GM19239 (cell line): ENCODE measurements around the gene DAPK3.
"Not testable (repeated sequence)": the region's sequence is repeated elsewhere in the genome, so short reads cannot be mapped to it uniquely, and the experiment has no call there.

Experiments used
- DNase-seq: peaks from one replicate; pipeline ENCODE4 v3.0.0; 2011; ENCODE audit warnings: low spot score; ENCODE audit not compliant: insufficient read length
- FAIRE-seq: peaks from 2 replicates; lab custom pipeline; 2011; peaks lifted over from hg19 to GRCh38; lab: Jason Lieb, UNC

DAPK3 gene

GRCh38 chr19:3970808-3971598 lies at the start of gene DAPK3:
Gene DAPK3, minus strand, starts transcription at chr19:3971099. Its CDS starts 1,364 bp downstream, at chr19:3969735.
- DNase-seq: peak; percentile 98
- FAIRE-seq: peak; percentile 88

DNA sequence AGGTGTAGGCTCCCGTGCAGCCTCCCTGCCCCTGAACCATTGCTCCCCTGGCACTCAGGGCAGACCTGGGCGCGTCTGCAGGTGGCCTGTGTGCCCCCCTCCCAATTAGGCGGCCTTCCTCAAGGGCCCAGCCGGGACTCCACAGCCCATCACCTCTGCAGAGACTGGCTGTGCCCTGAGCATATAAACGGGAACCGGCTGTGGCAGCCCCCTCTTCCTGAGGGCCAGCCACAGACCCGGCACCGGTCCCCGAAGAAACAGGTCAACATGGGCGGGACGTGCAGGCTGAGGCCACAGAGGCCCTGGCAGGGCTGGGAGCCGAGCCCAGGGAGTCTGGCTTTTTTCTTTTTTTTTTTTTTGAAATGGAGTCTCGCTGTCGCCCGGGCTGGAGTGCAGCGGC lies 48.7 kb upstream of the DAPK3 start:
- FAIRE-seq (no peak), DNase-seq (no peak)

- DNase-seq (no peak), FAIRE-seq (no peak)
Observed at GRCh38 chr19:4018775-4019504, 48.0 kb upstream of the DAPK3 start.

DNA sequence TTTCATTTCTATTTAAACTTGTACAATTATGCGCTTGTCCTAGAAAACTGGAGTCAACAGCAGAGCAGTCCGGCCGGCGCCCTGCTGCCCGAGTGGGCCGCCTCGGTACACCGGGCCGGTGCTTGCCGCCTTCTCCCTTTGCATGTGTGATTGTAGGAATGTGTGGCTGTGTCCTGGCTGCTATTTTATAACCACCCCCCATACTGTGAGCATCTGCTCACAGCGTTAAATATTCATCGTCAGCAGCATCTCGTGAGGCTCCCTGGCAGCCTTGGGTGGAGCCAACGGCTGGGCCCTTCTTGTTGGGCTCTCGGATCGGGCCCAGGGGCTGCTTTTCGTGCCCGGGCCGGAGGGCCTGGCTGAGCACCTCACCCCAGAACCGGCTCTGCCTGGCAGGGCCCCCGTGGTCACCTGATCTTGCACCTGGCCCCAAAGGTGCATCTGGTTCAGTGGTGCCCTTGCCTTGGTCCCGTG lies 47.3 kb upstream of the DAPK3 start:
- FAIRE-seq (no peak), DNase-seq (no peak)

DNA sequence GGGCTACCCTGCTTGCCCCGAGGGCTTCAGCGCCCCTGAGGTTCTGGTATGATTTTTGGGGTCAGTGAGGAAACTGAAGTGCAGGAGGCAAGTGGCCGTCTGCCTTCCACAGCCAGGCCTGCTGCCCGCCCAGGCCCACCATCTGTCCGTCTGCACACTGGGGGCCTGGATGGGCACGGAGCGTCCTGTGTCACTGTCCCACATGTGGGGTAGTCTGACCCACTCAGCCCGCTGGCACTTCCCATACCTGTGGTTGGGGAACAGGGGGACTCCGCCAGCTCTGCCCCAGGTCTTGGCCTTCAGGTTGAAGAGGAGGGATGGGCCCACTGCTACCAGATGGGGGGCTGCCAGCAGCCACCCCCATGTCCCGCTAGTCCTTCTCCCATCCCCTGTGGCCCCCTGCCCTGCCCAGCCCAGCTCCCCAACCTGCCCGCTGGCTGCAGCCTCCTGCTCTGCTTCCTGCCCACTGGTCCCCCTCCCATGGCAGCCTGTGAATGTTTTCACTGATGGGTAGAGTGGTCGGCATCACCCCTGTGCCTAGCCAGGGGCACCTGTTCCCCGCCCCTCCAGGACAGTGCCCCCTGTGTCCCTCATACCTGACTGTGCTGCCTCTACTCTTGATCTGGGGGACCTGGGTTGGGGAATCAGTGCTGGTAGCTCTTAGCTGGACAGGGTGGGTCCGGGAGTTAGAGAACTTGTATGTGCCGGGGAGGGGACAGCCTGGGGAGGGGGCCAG lies 46.2 kb upstream of the DAPK3 start:
- DNase-seq: no peak
- no peak for FAIRE-seq

- FAIRE-seq (no peak), DNase-seq (no peak)
Observed at GRCh38 chr19:4016486-4016885, 45.6 kb upstream of the DAPK3 start.

- DNase-seq (no peak), FAIRE-seq (no peak)
Observed at GRCh38 chr19:4015705-4016402, 45.0 kb upstream of the DAPK3 start.

DNA sequence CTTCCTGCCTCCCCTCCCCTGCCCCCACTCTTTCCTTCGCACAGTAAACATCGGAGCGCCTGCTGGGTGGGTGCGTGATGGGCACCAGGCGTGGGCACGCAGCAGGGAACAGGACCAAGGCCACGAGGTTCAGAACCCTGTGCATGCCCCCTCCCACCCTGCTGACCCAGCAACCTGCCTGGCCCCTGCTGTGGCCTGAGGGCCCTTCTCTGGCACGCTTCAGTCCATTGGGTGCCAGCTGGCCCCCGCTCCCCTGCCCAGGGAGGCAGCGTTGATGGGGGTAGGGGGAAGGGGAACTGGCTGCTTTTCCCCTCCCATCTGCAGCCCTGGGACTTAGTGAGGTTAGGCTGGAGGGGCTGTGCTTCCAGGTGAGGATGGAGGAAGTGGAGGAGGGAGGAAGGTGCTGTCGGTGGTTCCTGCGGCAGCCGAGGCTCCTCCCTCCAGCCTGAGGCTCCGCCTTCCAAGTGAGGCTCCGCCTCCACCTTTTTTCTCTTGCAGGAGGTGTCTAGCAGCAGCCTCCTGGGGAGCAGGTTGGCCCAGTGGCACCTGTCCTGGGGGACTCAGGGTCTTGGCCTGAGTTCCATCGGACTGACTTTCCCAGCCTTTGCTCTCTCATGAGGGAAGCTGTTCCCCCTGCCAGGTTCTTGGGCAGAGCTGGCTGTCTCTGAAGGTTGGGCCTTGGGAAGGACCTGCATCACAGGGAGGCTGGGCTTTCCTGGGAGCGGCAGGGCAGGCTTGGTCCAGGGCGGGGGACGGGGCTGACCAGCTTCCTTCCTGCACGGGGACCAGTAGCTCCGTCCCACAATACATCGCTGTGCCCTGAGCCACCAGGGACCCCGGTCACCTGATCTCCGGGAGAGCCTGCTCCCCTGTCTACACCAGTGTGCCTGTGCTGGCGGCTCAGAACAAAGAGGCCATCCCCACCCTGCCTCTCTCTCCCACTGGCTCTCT lies 43.9 kb upstream of the DAPK3 start:
- DNase-seq (no peak), FAIRE-seq (no peak)

GRCh38 chr19:4013886-4014540 lies 43.1 kb upstream of the DAPK3 start:
- FAIRE-seq (no peak), DNase-seq (no peak)

GRCh38 chr19:4012975-4013634 lies 42.2 kb upstream of the DAPK3 start:
- FAIRE-seq: no peak
- no peak for DNase-seq

- DNase-seq (no peak), FAIRE-seq (no peak)
Observed at GRCh38 chr19:4012092-4012974, 41.4 kb upstream of the DAPK3 start.

GRCh38 chr19:4011430-4011829 lies 40.5 kb upstream of the DAPK3 start:
- DNase-seq, FAIRE-seq: not testable (repeated sequence)

- DNase-seq: no peak
- FAIRE-seq: no peak
Observed at GRCh38 chr19:4010808-4011110, 39.9 kb upstream of the DAPK3 start.

DNA sequence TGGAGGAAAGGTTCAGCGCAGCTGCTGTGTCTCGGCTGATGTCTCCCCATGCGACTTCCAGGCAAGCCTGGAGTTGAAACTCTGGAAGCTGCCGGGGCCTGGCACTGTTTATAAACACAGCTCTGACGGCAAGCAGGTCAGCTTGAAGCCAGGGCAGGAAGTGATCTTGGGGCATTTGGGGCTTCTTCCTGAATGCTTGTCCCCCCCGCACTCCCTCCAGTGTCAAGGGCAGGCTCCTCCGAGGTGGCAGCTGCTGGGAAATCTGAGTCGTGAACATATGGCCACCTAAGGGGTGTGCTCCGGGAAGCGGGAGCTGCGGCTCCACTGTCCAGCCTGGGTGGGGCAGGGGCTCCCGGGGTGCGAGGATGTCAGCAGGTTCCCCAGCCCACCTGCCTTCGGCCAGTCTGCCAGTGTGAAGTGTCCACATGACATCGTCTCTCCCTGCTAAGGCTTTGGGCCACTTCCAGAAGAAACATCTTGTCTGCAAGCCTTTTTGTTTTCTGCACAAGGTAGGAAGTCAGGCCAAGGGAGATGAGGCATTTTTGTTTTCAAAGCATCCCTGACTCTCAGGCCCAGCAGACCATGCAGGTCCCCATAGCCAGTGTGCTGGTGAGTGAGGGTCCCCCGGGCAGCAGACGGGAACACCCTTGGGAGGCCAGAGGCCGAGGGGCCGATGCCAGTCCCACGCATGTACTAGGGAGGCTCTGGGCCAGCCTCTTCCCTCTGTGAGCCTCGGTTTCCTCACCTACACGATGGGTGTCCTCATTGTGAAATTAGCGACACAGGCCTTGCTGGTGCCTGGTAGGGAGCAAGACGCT lies 39.3 kb upstream of the DAPK3 start:
- FAIRE-seq: no peak
- DNase-seq: no peak

DNA sequence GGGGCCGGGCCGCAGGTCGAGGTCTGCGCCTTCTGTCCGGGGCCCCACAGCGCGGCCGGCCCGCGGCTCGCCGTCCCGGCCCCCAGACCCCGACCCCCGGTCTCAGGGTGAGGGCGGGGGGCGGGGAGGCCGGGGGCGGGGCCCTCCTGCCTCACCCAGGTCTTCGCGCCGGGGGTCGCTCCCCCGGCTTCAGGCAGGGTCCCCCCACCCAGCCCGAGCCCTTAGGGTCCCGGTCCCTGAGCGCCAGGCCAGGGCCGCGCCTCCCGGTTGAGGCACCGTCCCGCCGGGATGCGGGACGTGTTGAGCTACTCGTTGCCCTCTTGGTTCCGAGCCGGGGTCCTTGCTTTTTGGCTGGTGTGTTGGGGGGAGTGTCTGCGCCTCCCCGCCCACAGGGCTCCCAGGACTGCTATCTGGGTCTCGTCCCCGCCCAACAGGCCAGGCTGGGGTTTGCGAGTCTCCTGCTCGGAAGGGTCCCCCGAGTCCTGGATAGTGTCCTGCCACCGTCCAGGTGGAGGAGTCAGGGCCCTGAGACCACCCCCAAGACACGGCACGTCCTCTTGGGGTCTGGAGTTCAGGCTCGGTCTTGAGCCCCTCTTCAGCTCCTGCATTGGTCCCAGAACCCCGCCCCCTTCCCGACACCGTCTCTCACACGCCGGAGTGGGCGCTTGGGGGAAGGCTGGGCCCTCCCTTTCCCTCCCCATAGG lies 37.1 kb upstream of the DAPK3 start:
- FAIRE-seq (peak; percentile 74), DNase-seq (no peak)
